Panc1 (cell line): ENCODE data around the gene CHID1. TPM values are rescaled to one million over a fixed set of nuclear protein-coding genes. Genes with fewer than 3 reads are reported as not detected.

ENCODE experiments used
- ATAC-seq: fragments of 200-7000 bp; cut with Tn5 transposase; 2 replicates; pipeline ENCODE4 v1.9.1; 2020; ENCODE audit warnings: mild to moderate bottlenecking, moderate library complexity
- BruUV-seq: library from RNA; stranded (reverse); fragments of 400-500 nt; replicated peaks from 2 replicates; lab custom pipeline; 2021; lab: Mats Ljungman, UMichigan
- CTCF ChIA-PET: fragments of 300-600 bp; sonication (Branson Sonifier 250); formaldehyde crosslinking; loops from one replicate; lab custom pipeline; 2022; ENCODE audit warnings: antibody characterized with exemption; lab: Charles Lee
- POLR2A ChIA-PET: fragments of 300-600 bp; sonication (Branson Sonifier 250); formaldehyde crosslinking; loops from one replicate; lab custom pipeline; 2022; ENCODE audit warnings: antibody characterized with exemption; lab: Charles Lee
- DNase-seq: peaks from one replicate; pipeline ENCODE4 v3.0.0-alpha.2; 2010; ENCODE audit warnings: low read depth, low spot score
- H3K27ac ChIP-seq: 2 replicates; pipeline ENCODE4 v1.5.1; 2011; ENCODE audit warnings: mild to moderate bottlenecking, low read length, inconsistent platforms
- H3K27me3 ChIP-seq: fragments of 200-500 bp; sonication (Bioruptor generic); 2 replicates; pipeline ENCODE4 v1.6.0; 2014; ENCODE audit warnings: low read length, inconsistent platforms; ENCODE audit not compliant: control insufficient read depth, insufficient read depth
- H3K36me3 ChIP-seq: fragments of 200-500 bp; sonication (Bioruptor generic); 2 replicates; pipeline ENCODE4 v1.5.1; 2014; ENCODE audit warnings: inconsistent platforms, mild to moderate bottlenecking, low read length, moderate library complexity; ENCODE audit not compliant: control insufficient read depth, insufficient read depth
- H3K4me1 ChIP-seq: 2 replicates; pipeline ENCODE4 v1.5.1; 2011; ENCODE audit warnings: inconsistent platforms, mild to moderate bottlenecking, low read length, moderate library complexity; ENCODE audit not compliant: control insufficient read depth, insufficient read depth
- H3K4me3 ChIP-seq, 2 experiments: 2 replicates each; pipeline ENCODE4 v1.5.1; 2011 to 2012; ENCODE audit warnings: low read depth in 2 of 2, low read length in 2 of 2, mild to moderate bottlenecking in 2 of 2, inconsistent platforms in 1 of 2, moderate library complexity in 1 of 2
- H3K9me3 ChIP-seq: fragments of 200-500 bp; sonication (Bioruptor generic); 2 replicates; pipeline ENCODE4 v1.5.1; 2014; ENCODE audit warnings: low read depth, mild to moderate bottlenecking, inconsistent platforms, low read length, moderate library complexity; ENCODE audit not compliant: control insufficient read depth, insufficient read depth
- CTCF ChIP-seq: fragments of 450-650 bp; IDR thresholded peaks from 2 replicates; pipeline ENCODE4 v1.5.1; 2017; ENCODE audit warnings: mild to moderate bottlenecking
- POLR2AphosphoS5 ChIP-seq: IDR thresholded peaks from 2 replicates; pipeline ENCODE4 v1.6.1; 2012; ENCODE audit warnings: mild to moderate bottlenecking, low read depth, low read length, moderate library complexity
- REST ChIP-seq, 2 experiments: IDR thresholded peaks; 2 replicates each; pipeline ENCODE4 v1.6.1; 2011 to 2012; ENCODE audit warnings: low read depth in 2 of 2, control low read depth in 1 of 2, low read length in 1 of 2, mild to moderate bottlenecking in 1 of 2, moderate library complexity in 1 of 2; ENCODE audit not compliant: insufficient read depth in 1 of 2
- SIN3A ChIP-seq: IDR thresholded peaks from 2 replicates; pipeline ENCODE4 v1.6.1; 2012; ENCODE audit warnings: low read depth, mild to moderate bottlenecking, low read length, moderate library complexity, borderline replicate concordance; ENCODE audit not compliant: insufficient read depth
- in situ Hi-C: cut with HindIII; loops from 2 replicates; pipeline ENCODE4 v1.10.0; 2016; ENCODE audit warnings: low sequenced_read_pairs, low pct_unique_long_range_greater_than_20kb
- intact Hi-C: fragments of 100-400 bp; cut with micrococcal nuclease; formaldehyde crosslinking; loops from one replicate; pipeline ENCODE4 v1.10.0; 2022; ENCODE audit not compliant: unreplicated experiment
- total RNA-seq: library from RNA; stranded (reverse); gene quantifications from one replicate; pipeline ENCODE4 v1.2.1, GENCODE V29; 2021; ENCODE audit not compliant: unreplicated experiment

CHID1 gene
- total RNA-seq, 1 experiment from 2014 or later, result 224 TPM

DNA sequence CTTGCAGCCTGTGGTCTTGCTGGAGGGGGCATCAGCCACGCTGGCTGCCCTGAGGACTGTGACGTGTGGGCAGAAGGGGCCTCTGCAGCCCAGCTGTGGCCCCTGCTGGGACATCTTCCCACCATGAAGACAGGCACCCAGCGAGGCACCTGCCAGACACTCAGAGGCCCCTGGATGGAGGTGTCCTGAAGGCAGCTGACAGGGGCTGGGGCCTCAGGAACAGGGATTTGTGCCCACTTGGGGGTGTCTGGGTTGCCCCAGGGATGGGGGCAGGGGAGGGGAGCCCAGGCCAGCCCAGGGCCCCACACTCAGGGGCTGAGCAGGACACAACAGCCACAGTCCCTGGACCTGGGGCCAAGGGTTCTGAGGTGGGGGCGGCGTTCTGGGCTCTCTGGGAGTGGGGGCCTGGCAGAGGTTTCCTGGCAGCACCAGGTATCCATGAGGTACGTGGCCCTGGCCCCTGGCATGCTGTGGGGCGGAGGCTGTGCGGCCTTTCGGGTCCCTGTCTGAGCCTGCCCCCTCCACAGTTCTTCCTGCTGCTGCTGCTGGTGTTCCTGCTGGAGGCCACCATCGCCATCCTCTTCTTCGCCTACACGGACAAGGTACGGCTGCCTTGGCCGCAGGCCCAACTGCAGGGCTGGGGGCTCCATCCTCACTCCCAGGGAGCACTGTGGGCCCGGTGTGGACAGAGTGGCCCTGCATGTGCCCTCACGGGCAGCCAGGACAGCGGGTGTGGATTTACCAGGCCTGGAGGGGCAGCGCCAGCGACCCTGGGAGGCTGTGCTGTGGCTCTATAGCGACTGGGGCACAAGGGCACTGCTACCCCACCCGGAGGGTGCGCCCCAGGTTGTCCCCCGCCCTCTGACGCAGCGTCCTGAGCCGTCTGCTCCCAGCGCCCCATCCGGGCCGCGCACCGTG lies 46.4 kb downstream of the CHID1 start:
- Histone ChIP-seq H3K4me3 (no peak overlapping the region), H3K27me3 (no peaks in the 10 kb centered on the region), H3K36me3 (no peaks in the 10 kb centered on the region), H3K9me3 (no peaks in the 10 kb centered on the region), H3K27ac (peak overlapping the region; percentile 18; the same call in 1 of the 2 replicates), H3K4me1 (peaks cover 81% of the 10 kb centered on the region)
- BruUV-seq, result no TSS peak
- ATAC-seq, result no peak
- in situ Hi-C loops, result no loop called here
- intact Hi-C loops, result no loop called here
- TF ChIP-seq POLR2AphosphoS5, result no peak; the same call in 1 of the 2 replicates
- TF ChIP-seq CTCF, result no peak
- 0 out of 4 replicates have a peak, but pooled peaks of 1 of the 2 experiments have one; percentile 5 for TF ChIP-seq REST (IDR thresholded peaks at IDR 0.05; ENCODE audit: insufficient read depth in 1 of 2, low read depth in 2 of 2, low read length in 1 of 2)
- TF ChIP-seq SIN3A, result no peak
- CTCF ChIA-PET, result interaction anchor here (1.1 kb wide), 1 partner anchor 16 kb away, joined by 3 read pairs; no protein-coding TSS in a partner anchor
- POLR2A ChIA-PET, result no interaction called here
- no peak for DNase-seq

DNA sequence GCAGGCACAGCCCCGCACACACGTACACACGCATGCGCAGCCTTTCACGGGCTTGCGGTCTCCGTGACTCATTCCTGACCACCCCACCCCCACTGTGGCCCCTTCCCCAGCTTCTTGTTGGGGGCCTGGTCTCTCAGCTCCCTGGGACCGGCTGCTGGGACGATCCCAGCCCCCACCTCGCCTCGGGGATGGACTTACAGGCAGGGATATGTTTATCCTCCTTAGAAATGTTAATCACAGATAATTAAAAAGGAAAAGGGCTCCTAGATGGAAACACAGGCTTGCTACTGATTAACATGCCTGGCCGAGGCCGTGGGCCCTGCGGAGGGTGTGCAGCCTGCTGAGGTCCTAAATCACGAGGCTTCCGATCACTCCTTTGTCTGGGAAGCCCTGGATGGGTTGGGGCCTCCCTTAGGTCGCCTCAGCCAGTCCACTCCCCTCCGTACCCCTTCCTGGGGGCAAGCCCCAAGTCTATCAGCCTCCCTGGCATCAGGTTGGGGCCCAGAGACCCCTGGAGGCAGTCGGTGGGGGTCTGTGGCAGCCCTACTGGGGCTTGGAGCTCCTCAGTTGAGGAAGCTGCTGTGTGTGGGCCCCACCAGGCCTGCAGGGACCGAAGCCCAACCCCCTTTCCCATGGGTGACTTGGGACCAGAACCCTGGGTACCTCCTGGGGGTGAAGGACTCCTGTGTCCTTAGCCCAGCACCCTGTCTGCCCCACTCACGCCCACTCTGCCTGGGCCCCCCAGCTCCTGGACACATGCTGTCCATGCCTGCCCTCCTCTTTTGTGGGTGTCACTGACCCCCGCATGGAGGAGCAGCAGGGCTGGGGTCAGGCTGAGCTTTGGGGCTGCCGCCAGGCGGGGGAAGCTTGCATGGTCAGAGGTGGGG lies 47.3 kb downstream of the CHID1 start:
- Histone ChIP-seq H3K9me3 (no peaks in the 10 kb centered on the region), H3K4me3 (no peak overlapping the region), H3K36me3 (no peaks in the 10 kb centered on the region), H3K27me3 (no peaks in the 10 kb centered on the region), H3K27ac (peak overlapping the region; percentile 13), H3K4me1 (peaks cover 81% of the 10 kb centered on the region)
- ChIA-PET CTCF (interaction anchor here (1.1 kb wide), 1 partner anchor 15 kb away, joined by 3 read pairs; no protein-coding TSS in a partner anchor), POLR2A (no interaction called here)
- TF ChIP-seq REST (IDR thresholded peaks at IDR 0.05; ENCODE audit: insufficient read depth in 1 of 2, low read depth in 2 of 2, low read length in 1 of 2), result no peak
- peak; percentile 16; the same call in 1 of the 2 replicates for TF ChIP-seq POLR2AphosphoS5
- no peak for ATAC-seq
- BruUV-seq, result no TSS peak
- in situ Hi-C loops, result no loop called here
- intact Hi-C loops, result no loop called here
- no peak for DNase-seq
